Central memory CD4-positive, alpha-beta T cell (primary cell): ENCODE data around the gene RMC1.
"Not testable (repeated sequence)": the region's sequence is repeated elsewhere in the genome, so short reads cannot be mapped to it uniquely, and the experiment has no call there.

Experiments used
- DNase-seq: peaks from one replicate; pipeline ENCODE4 v3.0.0; 2022
- total RNA-seq, 3 experiments: gene quantifications; one replicate each; lab custom pipeline; 2026; lab: John Stamatoyannopoulos, UW

The RMC1 gene
- total RNA-seq: 60.6 to 64.9 (median 60.7) reads per million in 3 experiments

GRCh38 chr18:23503038-23503962 is at the start of gene RMC1:
TSS of gene RMC1 (plus strand) at chr18:23503511. CDS start at chr18:23503619, 108 bp downstream.
- peak; percentile 94 for DNase-seq

DNA sequence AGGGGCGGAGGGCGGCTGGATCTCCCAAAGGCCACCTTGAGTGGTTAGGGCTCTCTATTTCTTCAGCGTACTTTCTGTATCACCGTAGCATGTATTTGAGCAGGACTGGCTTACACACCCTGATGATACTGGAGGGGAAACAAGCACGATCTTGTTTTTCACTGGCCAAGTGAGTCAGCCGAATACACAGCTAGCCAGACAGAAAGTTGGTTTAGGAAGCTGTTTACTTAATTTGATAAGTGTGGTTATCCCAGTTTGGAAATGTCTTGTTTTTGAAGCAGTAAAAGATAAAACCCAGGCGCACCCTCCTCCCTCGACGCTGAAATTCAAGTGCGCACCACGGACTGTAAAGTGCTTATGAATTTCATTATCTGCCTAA is 49.6 kb upstream of the RMC1 start:
- no peak for DNase-seq

- no peak for DNase-seq
Observed at GRCh38 chr18:23456835-23457234, 46.5 kb upstream of the RMC1 start.

GRCh38 chr18:23458830-23459529 is 44.3 kb upstream of the RMC1 start:
- no peak for DNase-seq

GRCh38 chr18:23459530-23459921 is 43.8 kb upstream of the RMC1 start:
- no peak for DNase-seq

DNA sequence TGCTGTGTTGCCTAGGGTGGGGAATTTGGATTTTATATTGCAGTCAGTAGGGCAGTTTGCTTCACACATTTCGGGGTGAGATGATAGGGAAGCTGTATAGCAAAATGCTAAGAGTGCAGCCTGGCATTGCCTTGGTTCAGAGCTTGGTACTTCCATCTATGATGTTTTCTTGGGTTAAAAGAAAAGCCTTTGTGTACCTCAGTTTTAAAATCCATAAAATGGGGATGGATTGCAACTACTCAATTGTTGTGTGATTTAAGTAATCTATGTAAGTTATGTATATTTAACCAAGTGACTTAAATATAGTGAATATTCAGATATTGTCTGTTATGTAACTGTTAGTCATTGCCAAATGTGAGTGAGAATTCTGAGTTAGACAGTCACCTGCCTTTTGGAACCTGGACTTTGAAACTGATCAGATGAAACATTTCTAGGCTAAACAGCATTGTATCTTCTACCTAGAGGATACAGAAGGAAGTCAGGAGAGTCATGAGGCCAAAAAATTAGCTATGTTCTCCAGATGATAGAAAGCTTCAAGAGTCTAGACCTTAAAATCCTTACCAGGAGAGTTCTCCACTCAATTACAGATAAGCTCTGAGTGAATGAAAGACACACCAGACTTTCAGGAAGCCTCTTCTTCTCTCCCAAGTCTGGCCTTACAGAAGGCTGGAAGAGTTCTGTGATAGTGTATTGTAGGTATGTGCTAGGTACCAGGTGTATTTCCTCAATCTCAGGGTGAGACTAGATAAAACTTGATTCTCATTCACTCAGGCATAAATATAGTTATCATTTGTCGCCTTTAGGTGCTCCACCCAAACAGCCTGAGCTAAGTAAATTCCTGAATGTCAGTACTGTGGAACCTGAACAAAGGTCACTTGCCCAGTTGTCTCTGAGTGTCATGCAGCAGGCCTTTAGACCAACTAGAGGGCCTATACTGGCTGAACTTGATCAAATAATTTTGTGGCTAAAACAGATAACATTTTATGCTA is 42.7 kb upstream of the RMC1 start:
- DNase-seq: no peak

GRCh38 chr18:23462876-23463275 is 40.4 kb upstream of the RMC1 start:
- DNase-seq: no peak

GRCh38 chr18:23468753-23469459 is 34.4 kb upstream of the RMC1 start:
- no peak for DNase-seq

GRCh38 chr18:23470620-23471387 is 32.5 kb upstream of the RMC1 start:
- no peak for DNase-seq

GRCh38 chr18:23471486-23471885 is 31.8 kb upstream of the RMC1 start:
- DNase-seq: no peak

DNA sequence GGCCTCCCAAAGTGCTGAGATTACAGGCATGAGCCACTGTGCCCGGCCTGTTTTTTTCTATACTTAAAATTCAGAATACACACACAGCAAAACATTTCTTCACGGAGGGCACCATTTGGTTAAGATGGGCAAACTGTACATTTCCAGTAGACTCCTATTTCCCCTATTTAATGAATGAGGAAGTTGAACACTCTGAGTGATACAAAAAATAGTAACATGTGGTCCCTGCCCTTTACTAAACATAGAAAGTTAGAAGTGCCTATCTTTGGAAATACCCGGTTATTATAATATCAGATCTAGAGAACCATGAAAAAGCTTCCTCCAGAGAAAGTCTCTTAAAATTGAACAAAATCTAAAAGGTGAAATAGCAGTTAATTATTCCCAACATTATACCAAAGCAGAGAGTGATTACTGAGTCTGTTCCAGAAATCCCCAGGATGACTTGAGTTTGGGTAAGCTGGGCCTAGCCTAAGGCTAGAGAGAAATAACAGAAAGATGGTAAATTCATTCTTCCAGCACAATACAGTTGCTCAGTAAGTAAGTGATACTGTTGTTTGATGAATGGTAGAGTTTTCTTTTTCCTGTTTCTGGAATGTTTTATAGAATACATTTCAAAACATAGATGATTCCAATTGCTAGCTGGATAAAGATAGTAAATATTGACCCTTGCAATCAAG is 23.3 kb upstream of the RMC1 start:
- DNase-seq: no peak

DNA sequence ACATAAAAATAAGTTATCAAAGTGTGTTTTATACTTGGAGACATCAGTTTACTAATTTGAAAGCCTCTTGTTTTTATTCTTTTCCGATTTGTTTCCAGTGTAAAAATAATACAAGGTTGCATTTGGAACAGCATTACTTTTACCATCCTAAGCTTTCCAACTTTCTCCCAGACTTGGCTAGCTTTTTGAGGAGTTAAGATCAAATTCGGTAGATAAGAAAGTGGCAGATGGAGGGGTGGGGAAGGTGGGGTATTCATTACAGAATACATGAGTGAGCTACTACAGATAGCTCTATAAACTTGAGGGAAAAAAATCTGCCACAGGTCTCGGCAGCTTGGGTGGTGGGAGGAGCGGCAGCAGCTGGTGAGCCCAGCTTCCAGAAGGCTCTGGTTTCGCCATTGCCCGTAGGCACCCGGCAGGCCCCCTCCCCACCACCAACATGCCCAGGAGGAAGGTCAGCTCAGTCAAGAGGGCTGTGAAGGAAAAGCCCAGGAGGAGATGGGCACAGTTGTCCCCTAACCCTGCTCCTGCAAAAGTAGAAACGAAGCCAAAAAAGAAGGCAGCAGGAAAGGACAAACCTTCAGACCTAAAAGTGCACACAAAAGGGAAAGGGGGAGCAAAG is 18.6 kb upstream of the RMC1 start:
- no peak for DNase-seq

DNA sequence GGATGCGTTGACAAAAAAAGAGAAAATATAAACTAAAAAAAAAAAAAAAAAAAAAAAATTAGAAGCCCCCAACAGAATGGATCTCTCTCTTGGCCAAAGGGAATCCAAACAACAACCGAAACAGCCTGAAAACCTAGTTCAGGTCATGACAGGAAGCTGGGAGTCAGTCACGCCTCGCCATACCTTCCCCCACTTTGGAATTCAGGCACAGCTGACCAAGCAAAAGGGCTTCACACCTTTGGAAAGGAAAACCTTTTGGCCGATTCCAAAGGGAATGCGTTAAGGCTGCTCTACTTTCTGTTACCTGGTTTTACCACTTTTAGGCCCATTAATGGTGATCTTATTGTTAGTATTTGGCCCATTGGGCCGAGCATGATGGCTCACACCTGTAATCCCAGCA is 17.9 kb upstream of the RMC1 start:
- DNase-seq: no peak

DNA sequence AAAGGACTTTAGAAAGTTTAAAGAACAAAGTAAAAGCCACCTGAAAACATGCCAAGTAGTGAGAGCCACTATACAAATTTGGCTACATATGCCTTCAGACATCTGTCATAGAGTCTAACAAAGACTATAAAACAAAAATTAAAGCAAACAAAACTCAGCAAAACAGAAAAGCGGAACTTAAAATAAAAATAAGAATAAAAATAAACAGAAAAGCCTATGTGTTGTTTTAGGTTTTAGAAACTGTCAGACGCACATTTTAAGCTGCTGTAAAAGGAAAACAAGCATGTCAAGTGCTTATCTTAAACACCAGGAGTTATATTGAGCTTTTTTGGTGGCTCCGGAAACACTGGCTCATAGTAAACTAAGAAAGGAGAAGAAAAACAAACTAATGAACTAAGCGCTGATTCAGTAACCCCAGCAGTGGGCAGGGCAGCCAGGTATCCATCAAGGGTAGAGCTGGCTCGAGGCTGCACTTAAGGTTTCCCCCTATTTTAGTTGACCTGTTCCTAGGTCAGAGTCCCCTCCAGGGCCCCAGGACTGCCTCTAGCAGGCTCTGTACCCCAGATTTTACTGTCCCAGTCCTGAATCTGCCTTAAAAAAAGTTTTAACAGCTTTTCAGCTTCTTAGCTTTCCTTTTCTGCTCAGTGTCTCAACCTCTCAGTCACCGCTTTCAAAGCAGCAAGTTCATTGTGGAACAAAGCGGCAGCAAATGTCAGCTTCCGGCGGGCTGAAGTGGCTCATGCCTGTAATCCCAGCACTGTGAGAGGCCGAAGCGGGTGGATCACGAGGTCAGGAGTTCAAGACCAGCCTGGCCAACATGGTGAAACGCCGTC is 15.4 kb upstream of the RMC1 start:
- DNase-seq: peak; percentile 21

GRCh38 chr18:23489586-23489985 is 13.7 kb upstream of the RMC1 start:
- DNase-seq: not testable (repeated sequence)

- no peak for DNase-seq
Observed at GRCh38 chr18:23493654-23494053, 9.7 kb upstream of the RMC1 start.

DNA sequence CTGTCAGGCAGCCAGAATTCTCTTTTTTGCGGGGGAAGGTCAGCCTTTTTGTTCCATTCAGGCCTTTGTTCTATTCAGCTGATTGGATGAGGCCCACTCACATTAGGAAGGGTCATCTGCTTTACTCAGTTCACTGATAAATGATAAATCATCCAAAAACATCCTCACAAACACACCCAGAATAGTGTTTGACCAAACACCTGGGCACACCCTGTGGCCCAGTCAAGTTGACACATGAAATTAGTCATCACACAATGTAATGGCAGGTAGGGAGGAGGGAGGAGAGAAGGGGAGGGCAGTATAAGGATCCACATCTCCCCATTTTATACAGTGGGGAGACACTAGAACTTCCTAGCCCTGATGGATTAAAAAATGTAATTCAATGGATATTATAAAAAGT is 8.3 kb upstream of the RMC1 start:
- DNase-seq: no peak

DNA sequence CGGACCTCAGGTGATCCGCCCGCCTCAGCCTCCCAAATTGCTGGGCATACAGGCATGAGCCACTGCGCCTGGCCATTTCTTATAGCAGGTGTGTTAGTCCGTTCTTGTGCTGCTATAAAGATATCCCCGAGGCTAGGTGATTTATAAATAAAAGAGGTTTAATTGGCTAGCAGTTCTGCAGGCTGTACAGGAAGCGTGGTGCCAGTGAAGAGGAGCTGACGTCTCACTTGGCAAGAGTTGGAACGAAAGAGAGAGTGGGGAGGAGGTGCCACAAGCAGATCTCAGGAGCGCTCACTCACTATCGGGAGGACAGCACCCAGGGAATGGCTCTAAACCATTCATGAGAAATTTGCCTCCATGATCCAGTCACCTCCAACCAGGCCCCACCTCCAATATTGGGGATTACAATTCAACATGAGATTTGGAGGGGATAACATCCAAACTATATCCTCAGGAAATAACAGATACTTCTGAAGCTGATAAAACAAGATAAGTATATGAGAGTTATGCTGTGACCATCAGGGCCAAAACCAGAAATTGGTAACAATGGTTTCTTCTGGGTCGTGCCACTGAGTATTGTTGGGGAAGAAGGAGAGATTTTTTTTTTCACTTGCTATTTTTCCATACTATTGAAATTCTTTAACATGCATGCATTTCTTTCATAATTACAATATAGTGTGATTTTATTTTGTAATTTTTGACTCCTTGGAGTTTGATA is 7.4 kb upstream of the RMC1 start:
- DNase-seq: no peak

GRCh38 chr18:23498117-23498516 is 5.2 kb upstream of the RMC1 start:
- no peak for DNase-seq
